HG02571 (cell line): ENCODE data around the gene ZNF343.

Source experiments
- ATAC-seq: cut with Tn5 transposase; IDR thresholded peaks from one replicate; pipeline ENCODE4 v1.9.1; 2021; ENCODE audit warnings: mild to moderate bottlenecking, moderate library complexity; ENCODE audit not compliant: unreplicated experiment

The ZNF343 gene

GRCh38 chr20:2475850-2476741 is 32.6 kb downstream of the ZNF343 start:
- no peak for ATAC-seq

- no peak for ATAC-seq
Measured at GRCh38 chr20:2473516-2473915, 35.2 kb downstream of the ZNF343 start.

GRCh38 chr20:2470423-2471193 is 38.1 kb downstream of the ZNF343 start, which contains the start of gene SNRPB:
TSS of gene SNRPB (minus strand) at chr20:2470789. CDS start at chr20:2470690, 99 bp downstream.
- ATAC-seq: peak; percentile 98

GRCh38 chr20:2469991-2470422 is 38.7 kb downstream of the ZNF343 start:
- ATAC-seq: no peak

GRCh38 chr20:2468581-2469407 is 39.9 kb downstream of the ZNF343 start:
- ATAC-seq: no peak

GRCh38 chr20:2467412-2467811 is 41.3 kb downstream of the ZNF343 start:
- ATAC-seq: no peak

GRCh38 chr20:2465100-2465499 is 43.6 kb downstream of the ZNF343 start:
- no peak for ATAC-seq

- ATAC-seq: no peak
Measured at GRCh38 chr20:2463616-2464365, 44.9 kb downstream of the ZNF343 start.

GRCh38 chr20:2462484-2462883 is 46.2 kb downstream of the ZNF343 start:
- no peak for ATAC-seq

- ATAC-seq: no peak
Measured at GRCh38 chr20:2460752-2461424, 47.8 kb downstream of the ZNF343 start.

- no peak for ATAC-seq
Measured at GRCh38 chr20:2459981-2460751, 48.5 kb downstream of the ZNF343 start.

- no peak for ATAC-seq
Measured at GRCh38 chr20:2458919-2459499, 49.7 kb downstream of the ZNF343 start.

- ATAC-seq: no peak
Measured at GRCh38 chr20:2455771-2456497, 52.8 kb downstream of the ZNF343 start.

GRCh38 chr20:2453792-2454191 is 54.9 kb downstream of the ZNF343 start:
- no peak for ATAC-seq

GRCh38 chr20:2451939-2452732 is 56.6 kb downstream of the ZNF343 start:
- no peak for ATAC-seq

GRCh38 chr20:2451422-2451821 is 57.3 kb downstream of the ZNF343 start:
- no peak for ATAC-seq

GRCh38 chr20:2449386-2449785 is 59.3 kb downstream of the ZNF343 start:
- no peak for ATAC-seq
